Osteocyte (in vitro differentiated cells): ENCODE measurements around the gene KCNK13. TPM values are rescaled to one million over a fixed set of nuclear protein-coding genes. Genes with fewer than 3 reads are reported as not detected.
"Not testable (repeated sequence)": the region's sequence is repeated elsewhere in the genome, so short reads cannot be mapped to it uniquely, and the experiment has no call there.

Source experiments
- DNase-seq: peaks from one replicate; pipeline ENCODE4 v3.0.0; 2021; ENCODE audit warnings: mixed read lengths; ENCODE audit not compliant: unreplicated experiment; ENCODE audit errors: extremely low spot score
- H3K27ac Mint-ChIP-seq: one replicate; pipeline ENCODE4 v1.8.0; 2021; ENCODE audit warnings: mild to moderate bottlenecking, mixed read lengths; ENCODE audit not compliant: unreplicated experiment
- H3K27me3 Mint-ChIP-seq: one replicate; pipeline ENCODE4 v1.8.0; 2021; ENCODE audit warnings: mixed read lengths; ENCODE audit not compliant: unreplicated experiment
- H3K36me3 Mint-ChIP-seq: one replicate; pipeline ENCODE4 v1.8.0; 2021; ENCODE audit warnings: mixed read lengths; ENCODE audit not compliant: unreplicated experiment
- H3K4me1 Mint-ChIP-seq: one replicate; pipeline ENCODE4 v1.8.0; 2021; ENCODE audit warnings: mixed read lengths; ENCODE audit not compliant: unreplicated experiment
- H3K4me3 Mint-ChIP-seq: one replicate; pipeline ENCODE4 v1.8.0; 2021; ENCODE audit warnings: mild to moderate bottlenecking, moderate library complexity, mixed read lengths; ENCODE audit not compliant: unreplicated experiment
- H3K9me3 Mint-ChIP-seq: one replicate; pipeline ENCODE4 v1.8.0; 2021; ENCODE audit warnings: mixed read lengths; ENCODE audit not compliant: unreplicated experiment
- CTCF ChIP-seq: fragments of 200-600 bp; sonication (generic); IDR thresholded peaks from 2 replicates; pipeline ENCODE4 v1.5.0; 2021; ENCODE audit warnings: antibody characterized with exemption, mild to moderate bottlenecking, moderate library complexity
- total RNA-seq: library from RNA; stranded (reverse); gene quantifications from 2 replicates; pipeline ENCODE4 v1.2.1, GENCODE V29; 2021

Gene KCNK13
- total RNA-seq, 1 donor from 2014 or later: not detected

GRCh38 chr14:90088176-90088575 lies 26.4 kb downstream of the KCNK13 start:
- Mint-ChIP-seq H3K36me3 (no peaks in the 10 kb centered on the region), H3K9me3 (no peaks in the 10 kb centered on the region), H3K27ac (no peak overlapping the region), H3K4me1 (peaks cover 9% of the 10 kb centered on the region), H3K4me3 (no peak overlapping the region), H3K27me3 (peaks cover 24% of the 10 kb centered on the region)
- TF ChIP-seq CTCF: no peak
- no peak for DNase-seq

GRCh38 chr14:90089486-90089885 lies 27.7 kb downstream of the KCNK13 start:
- not testable (repeated sequence) for H3K4me1 Mint-ChIP-seq, DNase-seq, H3K4me3 Mint-ChIP-seq, H3K27ac Mint-ChIP-seq, H3K36me3 Mint-ChIP-seq, H3K9me3 Mint-ChIP-seq
- peaks cover 13% of the 10 kb centered on the region for H3K27me3 Mint-ChIP-seq

- no peak for DNase-seq
- Mint-ChIP-seq H3K4me1 (peaks cover 9% of the 10 kb centered on the region), H3K27me3 (peaks cover 21% of the 10 kb centered on the region), H3K9me3 (no peaks in the 10 kb centered on the region), H3K4me3 (no peak overlapping the region), H3K36me3 (no peaks in the 10 kb centered on the region), H3K27ac (no peak overlapping the region)
- no peak for TF ChIP-seq CTCF
Observed at GRCh38 chr14:90091393-90091792, 29.6 kb downstream of the KCNK13 start.

- no peak for TF ChIP-seq CTCF
- Mint-ChIP-seq H3K36me3 (no peaks in the 10 kb centered on the region), H3K4me3 (no peak overlapping the region), H3K27me3 (peaks cover 16% of the 10 kb centered on the region), H3K4me1 (peaks cover 9% of the 10 kb centered on the region), H3K27ac (no peak overlapping the region), H3K9me3 (no peaks in the 10 kb centered on the region)
- no peak for DNase-seq
Observed at GRCh38 chr14:90093942-90094595, 32.3 kb downstream of the KCNK13 start.

- no peak for TF ChIP-seq CTCF
- H3K9me3 Mint-ChIP-seq: no peaks in the 10 kb centered on the region
- H3K4me3 Mint-ChIP-seq: no peak overlapping the region
- H3K27me3 Mint-ChIP-seq: peaks cover 13% of the 10 kb centered on the region
- H3K27ac Mint-ChIP-seq: no peak overlapping the region
- H3K36me3 Mint-ChIP-seq: no peaks in the 10 kb centered on the region
- DNase-seq: no peak
- H3K4me1 Mint-ChIP-seq: peaks cover 9% of the 10 kb centered on the region
Observed at GRCh38 chr14:90095096-90095495, 33.3 kb downstream of the KCNK13 start.
